Adrenal gland (tissue), 12 donors: ENCODE data around the gene TBC1D7. TPM values are rescaled to one million over a fixed set of nuclear protein-coding genes. Genes with fewer than 3 reads are reported as not detected.

ENCODE experiments used
- DNase-seq, 7 donors: peaks; one replicate each; pipeline ENCODE4 v3.0.0-alpha.2; 2019 to 2020
- H3K27ac ChIP-seq, 5 donors: fragments of 200-600 bp; sonication (generic) in 4 of 5; 1 replicate in 3 of 5; 2 replicates in 2 of 5; pipeline versions ENCODE4 v1.5.1 to v1.8.0; 2016 to 2020; ENCODE audit warnings: mild to moderate bottlenecking in 1 of 5
- H3K27me3 ChIP-seq: fragments of 200-600 bp; 2 replicates; pipeline ENCODE4 v1.8.0; 2021
- H3K36me3 ChIP-seq, 2 donors: fragments of 200-600 bp; replicated peaks in 1 of 2; 1 replicate in 1 of 2; 2 replicates in 1 of 2; pipeline versions ENCODE4 v1.5.1 to v1.8.0; 2018 to 2022
- H3K4me1 ChIP-seq, 2 donors: fragments of 200-600 bp; replicated peaks in 1 of 2; 1 replicate in 1 of 2; 2 replicates in 1 of 2; pipeline versions ENCODE4 v1.5.1 to v1.8.0; 2018 to 2021
- H3K4me3 ChIP-seq, 4 donors: fragments of 200-600 bp; sonication (generic) in 3 of 4; one replicate each; pipeline ENCODE4 v1.5.1; 2016 to 2018
- H3K9me3 ChIP-seq, 3 donors: fragments of 200-600 bp; sonication (generic) in 1 of 3; replicated peaks in 1 of 3; 1 replicate in 2 of 3; 2 replicates in 1 of 3; pipeline versions ENCODE4 v1.5.1 to v1.8.0; 2016 to 2021
- CTCF ChIP-seq, 6 experiments: fragments of 450-650 bp in 4 of 6; fragments of 200-600 bp in 2 of 6; sonication (generic) in 1 of 6; IDR thresholded peaks; 1 replicate in 5 of 6; 2 replicates in 1 of 6; pipeline versions ENCODE4 v1.5.1 to v1.8.0; 2016 to 2021; ENCODE audit warnings: antibody characterized with exemption in 6 of 6, mild to moderate bottlenecking in 2 of 6, moderate library complexity in 1 of 6
- POLR2A ChIP-seq, 2 donors: fragments of 450-650 bp; IDR thresholded peaks; one replicate each; pipeline ENCODE4 v1.6.1; 2017; ENCODE audit warnings: antibody characterized with exemption in 2 of 2, mild to moderate bottlenecking in 2 of 2, moderate library complexity in 1 of 2
- whole genome bisulfite sequencing, 4 donors: extraction: QIAGEN DNeasy Blood & Tissue Kit in 2 of 4; methylation state at CpG; one replicate each; pipeline versions ENCODE4 v1.1.5 to v1.1.7; 2013 to 2017; 5-methylcytosine and 5-hydroxymethylcytosine counted together
- intact Hi-C, 2 donors: fragments of 100-400 bp; cut with DNase I; formaldehyde crosslinking; loops; one replicate each; pipeline versions ENCODE4 v1.14.1 to v1.15.0; 2022 to 2023
- polyA plus RNA-seq, 3 donors: library from polyadenylated mRNA; stranded (reverse); fragments of 200-250 nt in 2 of 3; fragments of 350-450 nt in 1 of 3; fragmentation: Illumina TruSeq in 1 of 3; extraction: RNeasy Lipid Tissue Mini Kit (QIAGEN cat#74804) in 1 of 3; gene quantifications; one replicate each; pipeline ENCODE4 v1.2.3, GENCODE V29; 2013 to 2014
- total RNA-seq, 9 donors: library from RNA; depleted of rRNA in 4 of 9; stranded (reverse); fragments of >200 nt in 4 of 9; fragments of 120-200 nt in 1 of 9; fragmentation: NEBNext Ultra II Directional in 1 of 9; extraction: Animal tissue kit (Norgen Biotek cat#: 25700) in 1 of 9; gene quantifications; one replicate each; pipeline versions ENCODE4 v1.1.0 to v1.2.4, GENCODE V29; 2013 to 2023
- donor health status: healthy with polysubstance abuse.
- donor health status: Bipolar disorder and iron deficiency.
- donor health status: DM: yes; HTN: yes; CAD: no.
- donor health status: DM: no; HTN: no; CAD: no.
- donor health status: DM: no; HTN: no; CAD: no.
- donor health status: DM: yes; HTN: yes; CAD: no.

Gene TBC1D7
- total and polyA plus RNA-seq, 12 donors, result 8.0 to 23.0 (median 12.4) TPM

GRCh38 chr6:13360671-13361540 is 32.6 kb upstream of the TBC1D7 start:
- intact Hi-C loops, result no loop called here
- 68 to 84% (median 79%) methylated on average over 6 of the region's 6 CpGs for WGBS, 4 donors
- no peak for TF ChIP-seq POLR2A (IDR thresholded peaks at IDR 0.05)
- no peak for TF ChIP-seq CTCF (IDR thresholded peaks at IDR 0.05)
- Histone ChIP-seq H3K4me1 (no peaks in the 10 kb centered on the region), H3K36me3 (no peaks in the 10 kb centered on the region), H3K9me3 (no peaks in the 10 kb centered on the region), H3K4me3 (no peak overlapping the region), H3K27ac (peak overlapping the region in 1 of 5 donors; percentile 24), H3K27me3 (no peaks in the 10 kb centered on the region)
- no peak for DNase-seq

- intact Hi-C loops, result loop anchor here in 1 of 2 donors (10.0 kb wide), 1 partner anchor 116 kb away; no protein-coding TSS in a partner anchor
- TF ChIP-seq POLR2A (IDR thresholded peaks at IDR 0.05) (no peak), CTCF (IDR thresholded peaks at IDR 0.05) (no peak)
- DNase-seq, result no peak
- Histone ChIP-seq H3K27me3 (no peaks in the 10 kb centered on the region), H3K27ac (no peak overlapping the region), H3K9me3 (no peaks in the 10 kb centered on the region), H3K36me3 (no peaks in the 10 kb centered on the region), H3K4me1 (no peaks in the 10 kb centered on the region), H3K4me3 (no peak overlapping the region)
- WGBS, 4 donors, result 64 to 83% (median 77%) methylated on average over 6 of the region's 6 CpGs
Measured at GRCh38 chr6:13359287-13359686, 30.9 kb upstream of the TBC1D7 start.

DNA sequence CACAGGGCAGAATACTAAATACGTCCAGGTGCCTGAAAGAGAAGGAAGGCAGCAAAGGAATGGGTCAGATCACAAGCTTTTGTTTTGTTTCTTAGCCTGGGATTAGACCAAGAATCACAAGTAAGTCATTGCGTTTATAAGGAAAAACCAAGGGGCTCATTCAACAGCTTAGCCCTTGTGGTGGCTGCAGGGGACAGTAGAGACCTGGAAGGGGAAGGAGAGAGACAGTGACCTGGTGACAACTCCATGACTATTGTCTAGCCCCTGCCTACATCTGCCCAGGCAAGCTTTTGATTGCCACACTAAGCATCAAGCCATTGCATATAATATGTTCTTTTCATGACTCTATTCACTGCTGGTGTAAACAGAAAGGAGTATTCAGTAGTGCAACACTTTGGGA is 30.2 kb upstream of the TBC1D7 start:
- no peaks in the 10 kb centered on the region for H3K27me3 ChIP-seq
- WGBS, 4 donors, result 74 to 84% (median 81%) methylated on average over 2 of the region's 2 CpGs
- no peaks in the 10 kb centered on the region for H3K36me3 ChIP-seq
- H3K4me1 ChIP-seq, result no peaks in the 10 kb centered on the region
- no peak for DNase-seq
- no peaks in the 10 kb centered on the region for H3K9me3 ChIP-seq
- TF ChIP-seq POLR2A (IDR thresholded peaks at IDR 0.05), result no peak
- no peak overlapping the region for H3K4me3 ChIP-seq
- intact Hi-C loops, result loop anchor here in 1 of 2 donors (10.0 kb wide), 1 partner anchor 116 kb away; no protein-coding TSS in a partner anchor
- H3K27ac ChIP-seq, result no peak overlapping the region

- Histone ChIP-seq H3K4me1 (no peaks in the 10 kb centered on the region), H3K36me3 (no peaks in the 10 kb centered on the region), H3K27ac (no peak overlapping the region), H3K4me3 (no peak overlapping the region), H3K27me3 (no peaks in the 10 kb centered on the region), H3K9me3 (no peaks in the 10 kb centered on the region)
- DNase-seq, result no peak
- WGBS, 4 donors, result 74 to 85% (median 81%) methylated on average over 14 of the region's 14 CpGs
- no peak for TF ChIP-seq POLR2A (IDR thresholded peaks at IDR 0.05)
- TF ChIP-seq CTCF (IDR thresholded peaks at IDR 0.05), result no peak
- intact Hi-C loops, result loop anchor here in 1 of 2 donors (10.0 kb wide), 1 partner anchor 117 kb away; no protein-coding TSS in a partner anchor
Measured at GRCh38 chr6:13357551-13358075, 29.3 kb upstream of the TBC1D7 start.
